HepG2 (cell line): Measurements from ENCODE around the gene POLDIP3.
"Not testable (repeated sequence)": the region's sequence is repeated elsewhere in the genome, so short reads cannot be mapped to it uniquely, and the experiment has no call there.

Experiments used
- ELF1 ChIP-seq: sonication (generic); formaldehyde crosslinking; IDR thresholded peaks from 2 replicates; pipeline ENCODE4 v1.4.0; 2020; ENCODE audit warnings: missing genetic modification reagents
- HCFC1 ChIP-seq: fragments of 150-350 bp; IDR thresholded peaks from 2 replicates; pipeline ENCODE4 v1.6.1; 2014; ENCODE audit warnings: low read depth, low read length
- POLR2A ChIP-seq, 2 experiments: IDR thresholded peaks; 2 replicates each; pipeline ENCODE4 v1.6.1; 2011; ENCODE audit warnings: low read depth in 2 of 2, low read length in 2 of 2, mild to moderate bottlenecking in 1 of 2, moderate library complexity in 1 of 2; ENCODE audit not compliant: insufficient read depth in 1 of 2
- SYNCRIP ChIP-seq: fragments of 200-400 bp; formaldehyde crosslinking; IDR thresholded peaks from 2 replicates; pipeline ENCODE4 v1.6.1; 2018; ENCODE audit warnings: mild to moderate bottlenecking, low read depth, low read length; ENCODE audit not compliant: insufficient read depth
- TAF1 ChIP-seq: sonication (generic); formaldehyde crosslinking; IDR thresholded peaks from 2 replicates; pipeline ENCODE4 v1.4.0; 2020; ENCODE audit warnings: missing genetic modification reagents
- TCF12 ChIP-seq, 2 experiments: fragments of 450-650 bp in 1 of 2; sonication (generic) in 1 of 2; formaldehyde crosslinking in 1 of 2; IDR thresholded peaks; 2 replicates each; pipeline versions ENCODE4 v1.6.1 to v1.8.0; 2017 to 2022; ENCODE audit warnings: antibody characterized with exemption in 1 of 2, mild to moderate bottlenecking in 1 of 2, missing genetic modification reagents in 1 of 2, moderate library complexity in 1 of 2
- ZNF354B ChIP-seq: sonication (generic); formaldehyde crosslinking; IDR thresholded peaks from 2 replicates; pipeline ENCODE4 v1.8.0; 2022; ENCODE audit warnings: mild to moderate bottlenecking, missing genetic modification reagents
- ZNF383 ChIP-seq: sonication (generic); formaldehyde crosslinking; IDR thresholded peaks from 2 replicates; pipeline ENCODE4 v1.4.0; 2020; ENCODE audit warnings: missing genetic modification reagents, mild to moderate bottlenecking, borderline replicate concordance
- ZNF768 ChIP-seq: sonication (generic); formaldehyde crosslinking; IDR thresholded peaks from 2 replicates; pipeline ENCODE4 v1.4.0; 2020; ENCODE audit warnings: missing genetic modification reagents
- TF ChIP-seq, protein P1 (sequence below): sonication (generic); formaldehyde crosslinking; IDR thresholded peaks from 2 replicates; pipeline ENCODE4 v1.8.1; 2022; ENCODE audit warnings: mild to moderate bottlenecking, missing genetic modification reagents
- TF ChIP-seq, protein P2 (sequence below): sonication (generic); formaldehyde crosslinking; IDR thresholded peaks from 2 replicates; pipeline ENCODE4 v1.8.1; 2022; ENCODE audit warnings: low read depth, mild to moderate bottlenecking, missing genetic modification reagents
- TF ChIP-seq, protein P3 (sequence below), 2 experiments: IDR thresholded peaks; 2 replicates each; pipeline ENCODE4 v1.6.1; 2011 to 2012; ENCODE audit warnings: low read length in 2 of 2, borderline replicate concordance in 1 of 2, low read depth in 1 of 2, mild to moderate bottlenecking in 1 of 2, moderate library complexity in 1 of 2

DNA sequence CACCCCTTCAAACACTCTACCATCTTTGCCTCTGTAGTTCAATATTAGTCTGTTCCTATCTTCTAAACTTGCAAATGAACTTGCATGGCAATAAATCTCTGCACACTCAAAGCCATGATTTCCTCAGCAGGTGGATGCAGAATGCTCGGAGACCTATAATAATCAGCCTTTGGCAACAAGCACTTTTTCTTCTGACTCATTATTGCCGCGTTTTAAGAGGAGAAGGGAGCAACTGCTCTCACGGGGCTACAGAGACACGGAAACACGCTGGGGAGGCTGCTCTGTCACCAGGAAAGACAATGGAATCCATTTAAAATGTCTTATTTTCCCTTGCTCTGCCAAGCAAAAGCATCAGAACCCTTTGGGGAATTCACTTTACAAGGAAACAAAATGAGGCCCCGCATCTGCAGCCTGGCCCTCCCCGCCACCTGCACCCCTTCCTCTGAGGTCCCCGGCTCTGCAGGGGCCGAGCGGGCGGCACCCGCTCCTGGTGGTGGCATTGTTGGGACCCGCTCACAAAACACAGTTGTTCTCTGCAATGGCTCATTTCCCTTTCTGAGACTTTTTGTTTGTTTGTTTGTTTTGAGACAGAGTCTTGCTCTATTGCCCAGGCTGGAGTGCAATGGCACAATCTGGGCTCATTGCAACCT lies 79.5 kb downstream of the POLDIP3 start:
- TF ChIP-seq, protein P1, sequence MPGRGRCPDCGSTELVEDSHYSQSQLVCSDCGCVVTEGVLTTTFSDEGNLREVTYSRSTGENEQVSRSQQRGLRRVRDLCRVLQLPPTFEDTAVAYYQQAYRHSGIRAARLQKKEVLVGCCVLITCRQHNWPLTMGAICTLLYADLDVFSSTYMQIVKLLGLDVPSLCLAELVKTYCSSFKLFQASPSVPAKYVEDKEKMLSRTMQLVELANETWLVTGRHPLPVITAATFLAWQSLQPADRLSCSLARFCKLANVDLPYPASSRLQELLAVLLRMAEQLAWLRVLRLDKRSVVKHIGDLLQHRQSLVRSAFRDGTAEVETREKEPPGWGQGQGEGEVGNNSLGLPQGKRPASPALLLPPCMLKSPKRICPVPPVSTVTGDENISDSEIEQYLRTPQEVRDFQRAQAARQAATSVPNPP (CRISPR knock-in tag), result not testable (repeated sequence)
- not testable (repeated sequence) for TF ChIP-seq ZNF354B (CRISPR knock-in tag); ZNF768 (CRISPR knock-in tag); TAF1 (CRISPR knock-in tag); SYNCRIP; ELF1 (CRISPR knock-in tag); TCF12 (IDR thresholded peaks at IDR 0.05); TCF12 (CRISPR knock-in tag; IDR thresholded peaks at IDR 0.05); HCFC1; ZNF383 (CRISPR knock-in tag); POLR2A (IDR thresholded peaks at IDR 0.05; ENCODE audit: insufficient read depth in 1 of 2, low read depth in 2 of 2, low read length in 2 of 2)
- TF ChIP-seq, protein P2, sequence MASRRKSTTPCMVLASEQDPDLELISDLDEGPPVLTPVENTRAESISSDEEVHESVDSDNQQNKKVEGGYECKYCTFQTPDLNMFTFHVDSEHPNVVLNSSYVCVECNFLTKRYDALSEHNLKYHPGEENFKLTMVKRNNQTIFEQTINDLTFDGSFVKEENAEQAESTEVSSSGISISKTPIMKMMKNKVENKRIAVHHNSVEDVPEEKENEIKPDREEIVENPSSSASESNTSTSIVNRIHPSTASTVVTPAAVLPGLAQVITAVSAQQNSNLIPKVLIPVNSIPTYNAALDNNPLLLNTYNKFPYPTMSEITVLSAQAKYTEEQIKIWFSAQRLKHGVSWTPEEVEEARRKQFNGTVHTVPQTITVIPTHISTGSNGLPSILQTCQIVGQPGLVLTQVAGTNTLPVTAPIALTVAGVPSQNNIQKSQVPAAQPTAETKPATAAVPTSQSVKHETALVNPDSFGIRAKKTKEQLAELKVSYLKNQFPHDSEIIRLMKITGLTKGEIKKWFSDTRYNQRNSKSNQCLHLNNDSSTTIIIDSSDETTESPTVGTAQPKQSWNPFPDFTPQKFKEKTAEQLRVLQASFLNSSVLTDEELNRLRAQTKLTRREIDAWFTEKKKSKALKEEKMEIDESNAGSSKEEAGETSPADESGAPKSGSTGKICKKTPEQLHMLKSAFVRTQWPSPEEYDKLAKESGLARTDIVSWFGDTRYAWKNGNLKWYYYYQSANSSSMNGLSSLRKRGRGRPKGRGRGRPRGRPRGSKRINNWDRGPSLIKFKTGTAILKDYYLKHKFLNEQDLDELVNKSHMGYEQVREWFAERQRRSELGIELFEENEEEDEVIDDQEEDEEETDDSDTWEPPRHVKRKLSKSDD (CRISPR knock-in tag), result not testable (repeated sequence)
- TF ChIP-seq, protein P3, sequence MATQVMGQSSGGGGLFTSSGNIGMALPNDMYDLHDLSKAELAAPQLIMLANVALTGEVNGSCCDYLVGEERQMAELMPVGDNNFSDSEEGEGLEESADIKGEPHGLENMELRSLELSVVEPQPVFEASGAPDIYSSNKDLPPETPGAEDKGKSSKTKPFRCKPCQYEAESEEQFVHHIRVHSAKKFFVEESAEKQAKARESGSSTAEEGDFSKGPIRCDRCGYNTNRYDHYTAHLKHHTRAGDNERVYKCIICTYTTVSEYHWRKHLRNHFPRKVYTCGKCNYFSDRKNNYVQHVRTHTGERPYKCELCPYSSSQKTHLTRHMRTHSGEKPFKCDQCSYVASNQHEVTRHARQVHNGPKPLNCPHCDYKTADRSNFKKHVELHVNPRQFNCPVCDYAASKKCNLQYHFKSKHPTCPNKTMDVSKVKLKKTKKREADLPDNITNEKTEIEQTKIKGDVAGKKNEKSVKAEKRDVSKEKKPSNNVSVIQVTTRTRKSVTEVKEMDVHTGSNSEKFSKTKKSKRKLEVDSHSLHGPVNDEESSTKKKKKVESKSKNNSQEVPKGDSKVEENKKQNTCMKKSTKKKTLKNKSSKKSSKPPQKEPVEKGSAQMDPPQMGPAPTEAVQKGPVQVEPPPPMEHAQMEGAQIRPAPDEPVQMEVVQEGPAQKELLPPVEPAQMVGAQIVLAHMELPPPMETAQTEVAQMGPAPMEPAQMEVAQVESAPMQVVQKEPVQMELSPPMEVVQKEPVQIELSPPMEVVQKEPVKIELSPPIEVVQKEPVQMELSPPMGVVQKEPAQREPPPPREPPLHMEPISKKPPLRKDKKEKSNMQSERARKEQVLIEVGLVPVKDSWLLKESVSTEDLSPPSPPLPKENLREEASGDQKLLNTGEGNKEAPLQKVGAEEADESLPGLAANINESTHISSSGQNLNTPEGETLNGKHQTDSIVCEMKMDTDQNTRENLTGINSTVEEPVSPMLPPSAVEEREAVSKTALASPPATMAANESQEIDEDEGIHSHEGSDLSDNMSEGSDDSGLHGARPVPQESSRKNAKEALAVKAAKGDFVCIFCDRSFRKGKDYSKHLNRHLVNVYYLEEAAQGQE (IDR thresholded peaks at IDR 0.05; ENCODE audit: borderline replicate concordance in 1 of 2, low read depth in 1 of 2, low read length in 2 of 2), result not testable (repeated sequence)
